ENCODE measurements around the gene CSHL1. TPM values are rescaled to one million over a fixed set of nuclear protein-coding genes. Genes with fewer than 3 reads are reported as not detected.
"Not testable (repeated sequence)": the region's sequence is repeated elsewhere in the genome, so short reads cannot be mapped to it uniquely, and the experiment has no call there.

The CSHL1 gene
- total RNA-seq, 2 donors from 2014 or later = not detected

- intact Hi-C loops (cut with DNase I) = no loop called here
- TF ChIP-seq CTCF (IDR thresholded peaks at IDR 0.05) = no peak
These were observed 17.2 kb upstream of the CSHL1 start for GRCh38 chr17:63928172-63928666.

GRCh38 chr17:63927464-63928171 is 16.6 kb upstream of the CSHL1 start:
- H3K9me3 ChIP-seq = no peaks in the 10 kb centered on the region
- no peak for TF ChIP-seq CTCF (IDR thresholded peaks at IDR 0.05)
- no peak overlapping the region for H3K4me3 ChIP-seq
- no peaks in the 10 kb centered on the region for H3K4me1 ChIP-seq
- intact Hi-C loops (cut with DNase I) = no loop called here
- no peaks in the 10 kb centered on the region for H3K27me3 ChIP-seq
- no peak for DNase-seq
- H3K36me3 ChIP-seq = no peaks in the 10 kb centered on the region
- H3K27ac ChIP-seq = no peak overlapping the region
- no peak overlapping the region for H3K9ac ChIP-seq (ENCODE audit: low read depth in 2 of 2, low read length in 2 of 2)

More at GRCh38 chr17:63928172-63928666, 17.2 kb upstream of the CSHL1 start:
- H3K27me3 ChIP-seq = no peaks in the 10 kb centered on the region
- no peaks in the 10 kb centered on the region for H3K9me3 ChIP-seq
- H3K9ac ChIP-seq (ENCODE audit: low read depth in 2 of 2, low read length in 2 of 2) = no peak overlapping the region
- DNase-seq = no peak
- no peak overlapping the region for H3K27ac ChIP-seq
- H3K36me3 ChIP-seq = no peaks in the 10 kb centered on the region
- H3K4me1 ChIP-seq = no peaks in the 10 kb centered on the region
- no peak overlapping the region for H3K4me3 ChIP-seq

- Histone ChIP-seq H3K36me3 (no peaks in the 10 kb centered on the region), H3K27ac (no peak overlapping the region), H3K4me1 (no peaks in the 10 kb centered on the region), H3K27me3 (no peaks in the 10 kb centered on the region), H3K9ac (ENCODE audit: low read depth in 2 of 2, low read length in 2 of 2) (no peak overlapping the region), H3K4me3 (no peak overlapping the region), H3K9me3 (no peaks in the 10 kb centered on the region)
- TF ChIP-seq CTCF (IDR thresholded peaks at IDR 0.05) = no peak
- DNase-seq = no peak
- intact Hi-C loops (cut with DNase I) = no loop called here
These were observed 15.1 kb upstream of the CSHL1 start for GRCh38 chr17:63926164-63926563.

- no peaks in the 10 kb centered on the region for H3K27me3 ChIP-seq
- H3K4me3 ChIP-seq = no peak overlapping the region
- TF ChIP-seq CTCF (IDR thresholded peaks at IDR 0.05) = no peak
- H3K4me1 ChIP-seq = no peaks in the 10 kb centered on the region
- no peak overlapping the region for H3K27ac ChIP-seq
- no peak overlapping the region for H3K9ac ChIP-seq (ENCODE audit: low read depth in 2 of 2, low read length in 2 of 2)
- DNase-seq = no peak
- intact Hi-C loops (cut with DNase I) = no loop called here
- H3K36me3 ChIP-seq = no peaks in the 10 kb centered on the region
- no peaks in the 10 kb centered on the region for H3K9me3 ChIP-seq
These were observed 14.6 kb upstream of the CSHL1 start for GRCh38 chr17:63925615-63926014.

- DNase-seq; H3K27me3 ChIP-seq; H3K9me3 ChIP-seq; intact Hi-C loops (cut with DNase I); H3K36me3 ChIP-seq; H3K4me3 ChIP-seq; H3K27ac ChIP-seq; H3K4me1 ChIP-seq; H3K9ac ChIP-seq (ENCODE audit: low read depth in 2 of 2, low read length in 2 of 2): not testable (repeated sequence)
These were observed 11.3 kb upstream of the CSHL1 start for GRCh38 chr17:63922402-63922801.

- H3K4me3 ChIP-seq; H3K36me3 ChIP-seq; intact Hi-C loops (cut with DNase I); H3K9me3 ChIP-seq; DNase-seq; H3K9ac ChIP-seq (ENCODE audit: low read depth in 2 of 2, low read length in 2 of 2); H3K27ac ChIP-seq; H3K27me3 ChIP-seq; H3K4me1 ChIP-seq: not testable (repeated sequence)
These were observed 9.7 kb upstream of the CSHL1 start for GRCh38 chr17:63920779-63921178.

- H3K36me3 ChIP-seq, H3K27me3 ChIP-seq: not testable (repeated sequence)
These were observed 9.0 kb upstream of the CSHL1 start for GRCh38 chr17:63920050-63920449.

More at GRCh38 chr17:63920050-63920449, 9.0 kb upstream of the CSHL1 start:
- DNase-seq; H3K9me3 ChIP-seq; H3K27ac ChIP-seq; H3K4me3 ChIP-seq; H3K9ac ChIP-seq (ENCODE audit: low read depth in 2 of 2, low read length in 2 of 2); H3K4me1 ChIP-seq; intact Hi-C loops (cut with DNase I): not testable (repeated sequence)

All from colonic mucosa (tissue), 4 donors.